Naive B cell (primary cell): ENCODE results near the gene RNF20. TPM values are rescaled to one million over a fixed set of nuclear protein-coding genes. Genes with fewer than 3 reads are reported as not detected.

ENCODE experiments used
- ATAC-seq, 2 donors: fragments of 150-1000 bp; cut with Tn5 transposase; 2 replicates each; pipeline ENCODE4 v1.10.0; 2021; ENCODE audit warnings: low read depth in 2 of 2, mild to moderate bottlenecking in 2 of 2, moderate library complexity in 2 of 2
- DNase-seq: peaks from one replicate; pipeline ENCODE4 v3.0.0; 2022
- H3K27ac Mint-ChIP-seq, 6 donors: one replicate each; pipeline ENCODE4 v1.8.0; 2020 to 2022; ENCODE audit warnings: mild to moderate bottlenecking in 6 of 6, mixed read lengths in 6 of 6, moderate library complexity in 5 of 6, inconsistent platforms in 2 of 6
- H3K27me3 Mint-ChIP-seq, 3 donors: one replicate each; pipeline ENCODE4 v1.8.0; 2021 to 2022; ENCODE audit warnings: mixed read lengths in 3 of 3, mild to moderate bottlenecking in 1 of 3
- H3K36me3 Mint-ChIP-seq, 2 donors: one replicate each; pipeline ENCODE4 v1.8.0; 2020 to 2022; ENCODE audit warnings: mixed read lengths in 2 of 2, inconsistent platforms in 1 of 2, mild to moderate bottlenecking in 1 of 2
- H3K4me1 Mint-ChIP-seq, 3 donors: one replicate each; pipeline ENCODE4 v1.8.0; 2020 to 2022; ENCODE audit warnings: mixed read lengths in 3 of 3, inconsistent platforms in 1 of 3, mild to moderate bottlenecking in 1 of 3, moderate library complexity in 1 of 3
- H3K4me3 Mint-ChIP-seq, 8 donors: one replicate each; pipeline ENCODE4 v1.8.0; 2020 to 2022; ENCODE audit warnings: mild to moderate bottlenecking in 8 of 8, mixed read lengths in 8 of 8, moderate library complexity in 8 of 8, inconsistent platforms in 2 of 8
- H3K9me3 Mint-ChIP-seq, 7 donors: one replicate each; pipeline ENCODE4 v1.8.0; 2020 to 2022; ENCODE audit warnings: mixed read lengths in 7 of 7, mild to moderate bottlenecking in 5 of 7, inconsistent platforms in 2 of 7, moderate library complexity in 1 of 7
- polyA plus RNA-seq, 6 donors: library from polyadenylated mRNA; unstranded; fragments of 300-500 nt; fragmentation: Illumina TruSeq; gene quantifications; one replicate each; pipeline ENCODE4 v1.2.3, GENCODE V29; 2021; ENCODE audit warnings: low read depth in 6 of 6

RNF20 gene
- 10 to 100 TPM; 15.3 to 45.0 (median 41.1) TPM for polyA plus RNA-seq

GRCh38 chr9:101533334-101534204 is at the start of gene RNF20:
Gene RNF20, plus strand, starts transcription at chr9:101533853. Its CDS starts 1,571 bp downstream, at chr9:101535424.
- H3K27ac Mint-ChIP-seq, result peak within 1 kb of the TSS; percentile 99 to 100 (median 99)
- H3K36me3 Mint-ChIP-seq, result peaks cover 0 to 4% of the 10 kb centered on the region in 2 donors
- DNase-seq (peak; percentile 99), ATAC-seq (peak; percentile 89 to 91)
- peak within 1 kb of the TSS; percentile 90 to 99 (median 96) for H3K4me3 Mint-ChIP-seq
- no peaks in the 10 kb centered on the region for H3K9me3 Mint-ChIP-seq
- H3K4me1 Mint-ChIP-seq, result peaks cover 10 to 29% (median 12%) of the 10 kb centered on the region in 3 donors
- H3K27me3 Mint-ChIP-seq, result peaks cover 3 to 13% (median 10%) of the 10 kb centered on the region in 3 donors

DNA sequence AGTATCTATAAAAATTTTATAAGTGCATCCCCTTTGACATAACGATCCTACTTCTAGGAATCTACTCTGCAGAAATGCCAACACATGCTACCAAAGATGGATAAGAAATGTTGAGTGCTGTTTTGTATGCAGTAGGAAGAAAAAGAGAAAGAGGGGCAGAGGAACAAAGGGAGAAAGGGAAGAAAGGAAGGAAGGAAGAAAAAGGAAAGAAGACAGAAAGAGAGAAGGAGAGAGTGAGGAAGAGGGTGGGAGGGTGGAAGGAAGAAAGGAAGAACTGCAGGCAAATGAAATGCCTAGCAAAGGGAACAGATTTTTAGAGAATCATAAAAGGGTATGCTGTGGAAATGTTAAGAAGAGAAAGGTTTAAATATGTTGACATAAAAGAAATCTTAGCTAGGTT is 49.6 kb upstream of the RNF20 start:
- Mint-ChIP-seq H3K9me3 (peaks cover 0 to 2% (median 0%) of the 10 kb centered on the region in 7 donors), H3K27ac (no peak overlapping the region), H3K4me3 (no peak overlapping the region), H3K4me1 (peaks cover 0 to 4% (median 0%) of the 10 kb centered on the region in 3 donors), H3K36me3 (no peaks in the 10 kb centered on the region), H3K27me3 (peaks cover 56 to 81% (median 69%) of the 10 kb centered on the region in 3 donors)
- ATAC-seq (no peak), DNase-seq (no peak)

GRCh38 chr9:101485924-101486692 is 47.5 kb upstream of the RNF20 start:
- H3K4me3 Mint-ChIP-seq, result no peak overlapping the region
- no peaks in the 10 kb centered on the region for H3K36me3 Mint-ChIP-seq
- ATAC-seq (no peak), DNase-seq (no peak)
- no peak overlapping the region for H3K27ac Mint-ChIP-seq
- H3K27me3 Mint-ChIP-seq, result peaks cover 56 to 91% (median 69%) of the 10 kb centered on the region in 3 donors
- peaks cover 0 to 4% (median 0%) of the 10 kb centered on the region in 3 donors for H3K4me1 Mint-ChIP-seq
- H3K9me3 Mint-ChIP-seq, result peaks cover 0 to 2% (median 0%) of the 10 kb centered on the region in 7 donors

GRCh38 chr9:101486693-101487442 is 46.8 kb upstream of the RNF20 start:
- DNase-seq, result no peak
- Mint-ChIP-seq H3K4me3 (no peak overlapping the region), H3K27me3 (peaks cover 51 to 83% (median 63%) of the 10 kb centered on the region in 3 donors), H3K4me1 (peaks cover 0 to 4% (median 0%) of the 10 kb centered on the region in 3 donors), H3K9me3 (peaks cover 0 to 4% (median 0%) of the 10 kb centered on the region in 7 donors), H3K36me3 (no peaks in the 10 kb centered on the region), H3K27ac (no peak overlapping the region)
- ATAC-seq, result no peak

GRCh38 chr9:101487443-101487840 is 46.2 kb upstream of the RNF20 start:
- DNase-seq (no peak), ATAC-seq (no peak)
- peaks cover 0 to 4% (median 0%) of the 10 kb centered on the region in 3 donors for H3K4me1 Mint-ChIP-seq
- peaks cover 49 to 80% (median 63%) of the 10 kb centered on the region in 3 donors for H3K27me3 Mint-ChIP-seq
- no peak overlapping the region for H3K27ac Mint-ChIP-seq
- H3K9me3 Mint-ChIP-seq, result peaks cover 0 to 10% (median 2%) of the 10 kb centered on the region in 7 donors
- no peak overlapping the region for H3K4me3 Mint-ChIP-seq
- no peaks in the 10 kb centered on the region for H3K36me3 Mint-ChIP-seq

DNA sequence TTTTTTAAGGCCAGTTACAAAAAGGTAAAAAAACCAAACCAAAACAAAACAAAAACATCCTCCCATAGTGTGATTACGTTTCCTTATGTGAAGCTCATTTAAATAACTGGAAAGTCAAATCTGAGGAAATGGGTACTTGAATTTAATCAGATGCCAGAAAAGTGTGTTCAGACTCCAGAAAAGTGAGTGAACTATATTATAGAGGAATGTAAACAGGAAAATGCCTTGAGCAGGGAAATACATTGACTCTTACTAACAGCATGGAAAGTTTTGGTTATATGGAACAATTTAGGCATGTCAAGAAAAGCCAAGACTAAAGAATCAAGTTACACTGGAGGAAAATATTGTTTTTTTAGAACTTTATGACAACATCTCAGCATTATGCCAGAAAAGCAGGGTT is 37.8 kb upstream of the RNF20 start:
- DNase-seq (no peak), ATAC-seq (no peak)
- Mint-ChIP-seq H3K9me3 (peaks cover 0 to 18% (median 4%) of the 10 kb centered on the region in 7 donors), H3K27ac (peak overlapping the region in 1 of 6 donors; percentile 65), H3K27me3 (peaks cover 11 to 31% (median 24%) of the 10 kb centered on the region in 3 donors), H3K36me3 (no peaks in the 10 kb centered on the region), H3K4me1 (no peaks in the 10 kb centered on the region), H3K4me3 (no peak overlapping the region)

DNA sequence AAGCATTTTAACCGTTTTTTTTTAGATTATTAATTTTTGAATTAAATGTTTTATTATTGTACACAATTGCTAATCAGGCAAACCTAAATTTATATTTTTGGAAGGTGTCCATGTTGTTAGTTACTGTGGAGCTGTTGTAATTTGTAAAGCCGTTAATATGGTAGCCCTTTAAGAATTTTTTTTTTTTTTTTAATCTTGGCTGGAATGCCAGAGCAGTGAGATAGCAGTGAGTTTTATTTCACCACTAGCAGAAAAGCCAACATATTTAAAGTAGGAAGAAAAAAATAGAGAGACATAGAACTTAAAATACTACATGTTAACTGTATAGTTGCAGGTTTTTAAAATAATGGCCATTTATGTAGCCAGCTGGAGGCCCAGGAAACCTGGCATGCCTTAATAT is 35.3 kb upstream of the RNF20 start:
- H3K27ac Mint-ChIP-seq, result no peak overlapping the region
- H3K9me3 Mint-ChIP-seq, result no peaks in the 10 kb centered on the region
- no peak overlapping the region for H3K4me3 Mint-ChIP-seq
- DNase-seq (no peak), ATAC-seq (no peak)
- peaks cover 8 to 38% (median 28%) of the 10 kb centered on the region in 3 donors for H3K27me3 Mint-ChIP-seq
- H3K36me3 Mint-ChIP-seq, result no peaks in the 10 kb centered on the region
- no peaks in the 10 kb centered on the region for H3K4me1 Mint-ChIP-seq

DNA sequence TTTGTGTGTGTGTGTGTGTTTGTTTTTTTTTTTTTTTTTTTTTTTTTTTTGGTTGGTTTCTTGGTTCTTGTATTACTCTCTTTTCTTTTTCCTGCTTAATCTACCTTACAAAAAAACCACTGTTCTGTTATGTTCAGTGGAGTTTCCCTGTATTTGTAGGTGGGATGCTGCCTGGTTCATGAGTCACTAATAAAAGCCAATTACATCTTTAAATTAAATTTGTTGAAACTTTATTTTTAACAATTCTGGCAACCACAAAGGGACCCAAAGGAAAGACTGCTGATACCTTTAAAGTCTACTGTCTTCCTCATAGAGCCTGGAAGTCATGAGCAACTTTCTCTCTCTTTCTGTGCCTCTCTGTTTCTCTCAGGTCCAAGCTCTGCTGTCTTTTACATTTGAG is 29.5 kb upstream of the RNF20 start:
- H3K4me3 Mint-ChIP-seq, result no peak overlapping the region
- H3K27ac Mint-ChIP-seq, result peak overlapping the region in 1 of 6 donors; percentile 34
- DNase-seq (no peak), ATAC-seq (no peak)
- no peaks in the 10 kb centered on the region for H3K4me1 Mint-ChIP-seq
- H3K27me3 Mint-ChIP-seq, result peaks cover 19 to 60% (median 43%) of the 10 kb centered on the region in 3 donors
- H3K9me3 Mint-ChIP-seq, result peaks cover 0 to 3% (median 0%) of the 10 kb centered on the region in 7 donors
- H3K36me3 Mint-ChIP-seq, result no peaks in the 10 kb centered on the region

DNA sequence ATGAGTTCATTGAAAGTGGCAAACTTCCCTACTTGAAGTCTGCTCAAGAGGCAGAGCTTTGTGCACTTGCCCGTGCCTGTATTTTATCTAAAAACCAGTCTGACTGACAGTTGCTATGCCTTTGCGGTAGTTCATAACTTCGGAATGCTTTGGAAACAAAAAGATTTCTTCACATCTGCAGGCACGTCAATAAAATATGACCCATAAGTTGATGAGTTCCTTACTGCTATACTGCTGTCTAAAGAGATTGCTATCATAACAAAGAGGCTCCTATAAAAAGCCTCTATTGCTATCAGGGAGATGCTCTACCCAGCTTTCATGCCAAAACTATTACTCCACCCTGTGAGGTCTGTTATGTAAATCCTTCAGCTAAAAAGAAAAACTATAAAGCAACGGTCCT is 25.4 kb upstream of the RNF20 start:
- DNase-seq (no peak), ATAC-seq (no peak)
- Mint-ChIP-seq H3K27ac (no peak overlapping the region), H3K36me3 (no peaks in the 10 kb centered on the region), H3K27me3 (peaks cover 20 to 32% (median 22%) of the 10 kb centered on the region in 3 donors), H3K9me3 (peaks cover 0 to 3% (median 0%) of the 10 kb centered on the region in 7 donors), H3K4me1 (no peaks in the 10 kb centered on the region), H3K4me3 (no peak overlapping the region)

- Mint-ChIP-seq H3K9me3 (no peaks in the 10 kb centered on the region), H3K27me3 (peaks cover 21 to 25% (median 25%) of the 10 kb centered on the region in 3 donors), H3K4me3 (no peak overlapping the region), H3K4me1 (no peaks in the 10 kb centered on the region), H3K27ac (no peak overlapping the region), H3K36me3 (no peaks in the 10 kb centered on the region)
- ATAC-seq (no peak), DNase-seq (no peak)
Observed at GRCh38 chr9:101509572-101509971, 24.1 kb upstream of the RNF20 start.

- H3K27me3 Mint-ChIP-seq, result peaks cover 24 to 30% (median 25%) of the 10 kb centered on the region in 3 donors
Observed at GRCh38 chr9:101510459-101510858, 23.2 kb upstream of the RNF20 start.

DNA sequence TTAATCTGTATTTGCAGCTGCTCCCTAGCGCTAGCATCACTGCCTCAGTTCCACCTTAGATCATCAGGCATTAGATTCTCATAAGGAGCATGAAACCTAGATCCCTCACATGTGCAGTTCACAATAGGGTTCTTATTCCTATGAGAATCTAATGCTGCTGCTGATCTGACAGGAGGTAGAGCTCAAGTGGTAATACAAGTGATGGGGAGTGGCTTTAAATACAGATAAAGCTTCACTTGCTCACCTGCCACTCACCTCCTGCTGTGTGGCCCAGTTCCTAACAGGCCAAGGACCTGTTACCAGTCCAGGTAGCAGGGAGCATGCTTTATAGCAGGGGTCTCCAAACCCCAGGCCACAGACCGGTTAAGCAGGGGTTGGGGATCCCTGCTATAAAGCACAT is 22.6 kb upstream of the RNF20 start:
- DNase-seq (no peak), ATAC-seq (no peak)
- no peak overlapping the region for H3K4me3 Mint-ChIP-seq
- no peaks in the 10 kb centered on the region for H3K9me3 Mint-ChIP-seq
- H3K27me3 Mint-ChIP-seq, result peaks cover 24 to 30% (median 25%) of the 10 kb centered on the region in 3 donors
- no peaks in the 10 kb centered on the region for H3K36me3 Mint-ChIP-seq
- no peak overlapping the region for H3K27ac Mint-ChIP-seq
- no peaks in the 10 kb centered on the region for H3K4me1 Mint-ChIP-seq

More at GRCh38 chr9:101510459-101510858, 23.2 kb upstream of the RNF20 start:
- no peak for DNase-seq
- H3K27ac Mint-ChIP-seq, result no peak overlapping the region
- no peaks in the 10 kb centered on the region for H3K9me3 Mint-ChIP-seq
- no peaks in the 10 kb centered on the region for H3K36me3 Mint-ChIP-seq
- H3K4me3 Mint-ChIP-seq, result no peak overlapping the region
- H3K4me1 Mint-ChIP-seq, result no peaks in the 10 kb centered on the region
- ATAC-seq, result no peak

GRCh38 chr9:101512116-101512515 is 21.5 kb upstream of the RNF20 start:
- Mint-ChIP-seq H3K4me1 (no peaks in the 10 kb centered on the region), H3K4me3 (no peak overlapping the region), H3K27ac (no peak overlapping the region), H3K9me3 (no peaks in the 10 kb centered on the region), H3K27me3 (peaks cover 24 to 35% (median 31%) of the 10 kb centered on the region in 3 donors), H3K36me3 (no peaks in the 10 kb centered on the region)
- no peak for ATAC-seq
- DNase-seq, result no peak
